H1 (cell line): ENCODE data around the gene CENPB. TPM values are rescaled to one million over a fixed set of nuclear protein-coding genes. Genes with fewer than 3 reads are reported as not detected.

Experiments
- CTCF ChIA-PET: fragments of 300-600 bp; sonication (Branson Sonifier 250); formaldehyde crosslinking; loops from one replicate; lab custom pipeline; 2021; ENCODE audit not compliant: partially characterized antibody; lab: Charles Lee
- POLR2A ChIA-PET: fragments of 300-600 bp; sonication (Branson Sonifier 250); formaldehyde crosslinking; loops from one replicate; lab custom pipeline; 2021; ENCODE audit warnings: inconsistent platforms; ENCODE audit not compliant: partially characterized antibody; lab: Charles Lee
- DNase-seq, 2 experiments: peaks; one replicate each; pipeline versions ENCODE4 v3.0.0 to v3.0.0-alpha.2; 2010 to 2022; ENCODE audit warnings: low spot score in 2 of 2, low read depth in 1 of 2, mixed read lengths in 1 of 2
- FAIRE-seq: peaks from 2 replicates; lab custom pipeline; 2011; peaks lifted over from hg19 to GRCh38; lab: Jason Lieb, UNC
- H2AFZ ChIP-seq: 2 replicates; pipeline ENCODE4 v1.8.1; 2012; ENCODE audit warnings: low read length, inconsistent platforms
- H2AK5ac ChIP-seq: 2 replicates; pipeline ENCODE4 v1.6.1; 2013; ENCODE audit warnings: low read depth, low read length
- H2BK120ac ChIP-seq: replicated peaks from 2 replicates; pipeline ENCODE3; 2013; ENCODE audit warnings: low read depth, low read length, inconsistent platforms
- H2BK12ac ChIP-seq: 2 replicates; pipeline ENCODE4 v1.6.1; 2013; ENCODE audit warnings: low read depth, low read length
- H2BK15ac ChIP-seq: 2 replicates; pipeline ENCODE4 v1.6.1; 2013; ENCODE audit warnings: low read length
- H2BK20ac ChIP-seq: 2 replicates; pipeline ENCODE4 v1.6.1; 2013; ENCODE audit warnings: low read length
- H2BK5ac ChIP-seq: 2 replicates; pipeline ENCODE4 v1.6.1; 2013; ENCODE audit warnings: low read depth, low read length
- H3K14ac ChIP-seq: 2 replicates; pipeline ENCODE4 v1.6.1; 2013; ENCODE audit warnings: inconsistent platforms; ENCODE audit not compliant: insufficient read length
- H3K18ac ChIP-seq: 2 replicates; pipeline ENCODE4 v1.6.1; 2013; ENCODE audit warnings: low read length; ENCODE audit errors: extremely low read depth
- H3K23ac ChIP-seq: 2 replicates; pipeline ENCODE4 v1.6.1; 2013; ENCODE audit warnings: inconsistent platforms; ENCODE audit not compliant: insufficient read length
- H3K23me2 ChIP-seq: 2 replicates; pipeline ENCODE4 v1.6.1; 2013; ENCODE audit warnings: low read depth, low read length
- H3K27ac ChIP-seq: 2 replicates; pipeline ENCODE4 v1.6.1; 2011; ENCODE audit warnings: low read depth, low read length, inconsistent platforms
- H3K27me3 ChIP-seq, 4 experiments: replicated peaks in 1 of 4; 1 replicate in 1 of 4; 2 replicates in 3 of 4; pipeline versions ENCODE4 v1.6.1 to v1.8.1; 2011 to 2013; ENCODE audit warnings: low read length in 3 of 4, mild to moderate bottlenecking in 3 of 4, inconsistent platforms in 2 of 4, mixed read lengths in 2 of 4, moderate library complexity in 1 of 4; ENCODE audit not compliant: control insufficient read depth in 3 of 4, insufficient read depth in 3 of 4; ENCODE audit errors: extremely low read depth in 1 of 4
- H3K36me3 ChIP-seq, 4 experiments: 2 replicates each; pipeline versions ENCODE4 v1.6.1 to v1.8.1; 2011 to 2013; ENCODE audit warnings: mild to moderate bottlenecking in 4 of 4, low read length in 3 of 4, moderate library complexity in 2 of 4, control low read depth in 1 of 4, inconsistent platforms in 1 of 4; ENCODE audit not compliant: insufficient read depth in 4 of 4, control insufficient read depth in 2 of 4
- H3K4ac ChIP-seq: replicated peaks from 2 replicates; pipeline ENCODE3; 2013; ENCODE audit warnings: low read length, low read depth, mixed read lengths, inconsistent platforms; ENCODE audit not compliant: insufficient read length
- H3K4me1 ChIP-seq, 4 experiments: replicated peaks in 1 of 4; 1 replicate in 1 of 4; 2 replicates in 3 of 4; pipeline versions ENCODE4 v1.6.1 to v1.8.1; 2011 to 2013; ENCODE audit warnings: low read length in 3 of 4, inconsistent platforms in 2 of 4, mixed read lengths in 1 of 4; ENCODE audit not compliant: insufficient read depth in 4 of 4, control insufficient read depth in 3 of 4
- H3K4me2 ChIP-seq, 2 experiments: 2 replicates each; pipeline versions ENCODE4 v1.6.1 to v1.8.1; 2011 to 2013; ENCODE audit warnings: low read depth in 2 of 2, low read length in 2 of 2, control low read depth in 1 of 2, inconsistent platforms in 1 of 2, mild to moderate bottlenecking in 1 of 2; ENCODE audit not compliant: insufficient read depth in 1 of 2
- H3K4me3 ChIP-seq, 4 experiments: fragments of 200-600, 300-600 bp in 1 of 4; sonication (generic), shearing (Covaris generic), sonication (Bioruptor Twin) in 1 of 4; 2 replicates each; pipeline versions ENCODE4 v1.5.1 to v1.8.1; 2011 to 2016; ENCODE audit warnings: low read length in 4 of 4, low read depth in 3 of 4, control low read depth in 2 of 4, inconsistent platforms in 2 of 4, mild to moderate bottlenecking in 2 of 4, mixed read lengths in 1 of 4, moderate library complexity in 1 of 4; ENCODE audit not compliant: insufficient read depth in 2 of 4; ENCODE audit errors: extremely low read depth in 1 of 4
- H3K56ac ChIP-seq: replicated peaks from 2 replicates; pipeline ENCODE3; 2013; ENCODE audit warnings: low read depth, mild to moderate bottlenecking, mixed read lengths, low read length, inconsistent platforms; ENCODE audit not compliant: insufficient read length
- H3K79me1 ChIP-seq: 2 replicates; pipeline ENCODE4 v1.6.1; 2013; ENCODE audit warnings: low read depth, low read length, control low read depth
- H3K79me2 ChIP-seq, 2 experiments: 2 replicates each; pipeline versions ENCODE4 v1.6.1 to v1.8.1; 2012 to 2013; ENCODE audit warnings: low read length in 2 of 2, mild to moderate bottlenecking in 2 of 2, inconsistent platforms in 1 of 2; ENCODE audit not compliant: insufficient read depth in 2 of 2, control insufficient read depth in 1 of 2
- H3K9ac ChIP-seq, 4 experiments: replicated peaks in 1 of 4; 1 replicate in 1 of 4; 2 replicates in 3 of 4; pipeline versions ENCODE4 v1.6.1 to v1.8.1; 2011 to 2013; ENCODE audit warnings: low read depth in 3 of 4, low read length in 3 of 4, control low read depth in 2 of 4, mild to moderate bottlenecking in 2 of 4, moderate library complexity in 2 of 4, inconsistent platforms in 1 of 4; ENCODE audit errors: extremely low read depth in 1 of 4
- H3K9me3 ChIP-seq, 2 experiments: 2 replicates each; pipeline versions ENCODE4 v1.6.1 to v1.8.1; 2012 to 2013; ENCODE audit warnings: mild to moderate bottlenecking in 2 of 2, moderate library complexity in 2 of 2, control low read depth in 1 of 2, inconsistent platforms in 1 of 2, low read depth in 1 of 2, low read length in 1 of 2, mixed read lengths in 1 of 2; ENCODE audit not compliant: insufficient read depth in 2 of 2
- H4K20me1 ChIP-seq, 2 experiments: replicated peaks in 1 of 2; 2 replicates each; pipeline versions ENCODE3 to v1.8.1; 2011 to 2013; ENCODE audit warnings: inconsistent platforms in 2 of 2, low read length in 2 of 2, mild to moderate bottlenecking in 1 of 2; ENCODE audit not compliant: insufficient read depth in 2 of 2, control insufficient read depth in 1 of 2
- H4K5ac ChIP-seq: 2 replicates; pipeline ENCODE4 v1.6.1; 2013; ENCODE audit warnings: low read length, low read depth, mixed read lengths, inconsistent platforms; ENCODE audit not compliant: insufficient read length
- H4K8ac ChIP-seq: 2 replicates; pipeline ENCODE4 v1.8.0; 2013; ENCODE audit warnings: mild to moderate bottlenecking, moderate library complexity, low read length, inconsistent platforms; ENCODE audit not compliant: insufficient read depth; ENCODE audit errors: extremely low read depth
- H4K91ac ChIP-seq: replicated peaks from 2 replicates; pipeline ENCODE3; 2013; ENCODE audit warnings: low read length, mixed read lengths, inconsistent platforms; ENCODE audit not compliant: insufficient read length
- TAF1 ChIP-seq: IDR thresholded peaks from 2 replicates; pipeline ENCODE4 v1.6.1; 2011; ENCODE audit warnings: mild to moderate bottlenecking, low read depth, low read length
- WGBS, 2 experiments: shearing (Covaris generic) in 1 of 2; methylation state at CpG; one replicate each; pipeline versions ENCODE4 v1.1.6 to v1.1.7; 2013 to 2015; ENCODE audit warnings: low lambda C conversion rate in 2 of 2, mixed read lengths in 2 of 2, inconsistent platforms in 1 of 2, low coverage in 1 of 2, missing lambda C conversion rate in 1 of 2; ENCODE audit not compliant: insufficient replicate concordance in 2 of 2, insufficient coverage in 1 of 2, insufficient read length in 1 of 2; ENCODE audit errors: extremely low coverage in 1 of 2, missing lambda C conversion rate in 1 of 2; 5-methylcytosine and 5-hydroxymethylcytosine counted together
- polyA plus RNA-seq, 7 experiments: library from polyadenylated mRNA; depleted of rRNA in 3 of 7; stranded (reverse) in 5 of 7; unstranded in 2 of 7; fragments of >200 nt in 5 of 7; fragments of 200-250 nt in 2 of 7; gene quantifications; 1 replicate in 5 of 7; 2 replicates in 1 of 7; 4 replicates in 1 of 7; pipeline versions ENCODE4 v1.2.1 to v1.2.3, GENCODE V29; 2011 to 2013; ENCODE audit warnings: missing spikeins in 2 of 7, mixed read lengths in 2 of 7
- total RNA-seq: library from RNA; stranded (reverse); fragmentation: NEBNext Ultra II Directional; extraction: Animal tissue kit (Norgen Biotek cat#: 25700); gene quantifications from 2 replicates; pipeline ENCODE4 v1.2.1, GENCODE V29; 2021
- TF ChIP-seq, protein P1 (sequence below), 3 experiments: IDR thresholded peaks; 1 replicate in 2 of 3; 2 replicates in 1 of 3; pipeline versions ENCODE4 v1.5.1 to v1.6.1; 2011; ENCODE audit warnings: low read length in 3 of 3, mild to moderate bottlenecking in 3 of 3, inconsistent platforms in 2 of 3, low read depth in 1 of 3, moderate library complexity in 1 of 3; ENCODE audit not compliant: insufficient read depth in 1 of 3; ENCODE audit errors: control extremely low read depth in 1 of 3

The CENPB gene
- total and polyA plus RNA-seq, 2 of the 8 experiments (the other 6 are each of a cell fraction or from before 2014, with no cell fraction given), result 17.7 to 51.6 TPM

DNA sequence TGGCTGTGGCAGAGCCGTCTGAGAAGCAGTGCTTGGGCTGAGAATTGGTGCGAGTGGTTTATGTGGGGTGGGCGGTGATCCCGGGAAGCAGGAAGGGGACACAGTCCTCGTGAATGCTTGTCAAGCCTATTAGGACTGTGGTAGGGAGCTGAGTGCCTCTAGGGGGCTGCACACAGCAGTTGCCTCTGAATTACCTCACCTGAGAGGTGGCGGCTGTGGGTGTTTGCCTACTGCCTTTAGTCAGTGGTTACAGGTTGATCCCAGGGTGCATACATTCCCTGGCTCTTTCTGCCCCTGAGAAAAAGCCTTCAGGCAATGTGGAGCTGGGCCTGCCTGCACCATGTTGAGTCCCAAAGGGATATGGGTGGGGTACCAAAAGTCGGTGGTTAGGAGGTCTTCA is 39.0 kb upstream of the CENPB start:
- no peak overlapping the region for H3K27ac ChIP-seq
- no peak overlapping the region for H3K18ac ChIP-seq
- H3K79me1 ChIP-seq, result no peaks in the 10 kb centered on the region
- H4K8ac ChIP-seq, result no peak overlapping the region
- CTCF ChIA-PET, result interaction anchor here (0.6 to 4.7 kb wide), 14 partner anchors 9 to 1583 kb away, joined by 3 to 35 read pairs (median 4); partner anchors contain the start of gene SPEF1
- no peak overlapping the region for H4K5ac ChIP-seq
- no peaks in the 10 kb centered on the region for H3K79me2 ChIP-seq
- H3K14ac ChIP-seq, result no peak overlapping the region
- no peak overlapping the region for H3K23ac ChIP-seq
- no peak overlapping the region for H2BK5ac ChIP-seq
- H3K4ac ChIP-seq, result no peak overlapping the region
- no peak overlapping the region for H3K56ac ChIP-seq
- no peak overlapping the region for H2AK5ac ChIP-seq
- no peak overlapping the region for H2BK20ac ChIP-seq
- no peaks in the 10 kb centered on the region for H3K9me3 ChIP-seq
- H2BK120ac ChIP-seq, result no peak overlapping the region
- H3K27me3 ChIP-seq, result no peaks in the 10 kb centered on the region
- peaks cover 0 to 3% (median 1%) of the 10 kb centered on the region in 4 experiments; a peak in 1 of 7 replicates for H3K4me1 ChIP-seq
- no peaks in the 10 kb centered on the region for H3K23me2 ChIP-seq
- no peak overlapping the region for H3K4me3 ChIP-seq
- 82% methylated on average over 7 of the region's 7 CpGs; no CpG with 5 or more reads in 1 of the 2 experiments for WGBS, 2 experiments
- TF ChIP-seq, protein P1, sequence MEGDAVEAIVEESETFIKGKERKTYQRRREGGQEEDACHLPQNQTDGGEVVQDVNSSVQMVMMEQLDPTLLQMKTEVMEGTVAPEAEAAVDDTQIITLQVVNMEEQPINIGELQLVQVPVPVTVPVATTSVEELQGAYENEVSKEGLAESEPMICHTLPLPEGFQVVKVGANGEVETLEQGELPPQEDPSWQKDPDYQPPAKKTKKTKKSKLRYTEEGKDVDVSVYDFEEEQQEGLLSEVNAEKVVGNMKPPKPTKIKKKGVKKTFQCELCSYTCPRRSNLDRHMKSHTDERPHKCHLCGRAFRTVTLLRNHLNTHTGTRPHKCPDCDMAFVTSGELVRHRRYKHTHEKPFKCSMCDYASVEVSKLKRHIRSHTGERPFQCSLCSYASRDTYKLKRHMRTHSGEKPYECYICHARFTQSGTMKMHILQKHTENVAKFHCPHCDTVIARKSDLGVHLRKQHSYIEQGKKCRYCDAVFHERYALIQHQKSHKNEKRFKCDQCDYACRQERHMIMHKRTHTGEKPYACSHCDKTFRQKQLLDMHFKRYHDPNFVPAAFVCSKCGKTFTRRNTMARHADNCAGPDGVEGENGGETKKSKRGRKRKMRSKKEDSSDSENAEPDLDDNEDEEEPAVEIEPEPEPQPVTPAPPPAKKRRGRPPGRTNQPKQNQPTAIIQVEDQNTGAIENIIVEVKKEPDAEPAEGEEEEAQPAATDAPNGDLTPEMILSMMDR (IDR thresholded peaks at IDR 0.05; ENCODE audit: control extremely low read depth in 1 of 3, insufficient read depth in 1 of 3, low read depth in 1 of 3, low read length in 3 of 3), result peak; percentile 32 to 50 (median 36); a peak in 3 of 4 replicates
- no peak for TF ChIP-seq TAF1
- no peak overlapping the region for H3K4me2 ChIP-seq
- no peak overlapping the region for H3K9ac ChIP-seq
- no peaks in the 10 kb centered on the region for H3K36me3 ChIP-seq
- POLR2A ChIA-PET, result interaction anchor here (0.5 to 2.8 kb wide), 7 partner anchors 12 to 81 kb away, joined by 3 to 10 read pairs (median 3); no protein-coding TSS in a partner anchor
- no peak overlapping the region for H2BK15ac ChIP-seq
- no peak overlapping the region for H2AFZ ChIP-seq
- DNase-seq, result no peak
- no peak overlapping the region for H2BK12ac ChIP-seq
- no peak for FAIRE-seq
- H4K20me1 ChIP-seq, result no peaks in the 10 kb centered on the region
- H4K91ac ChIP-seq, result no peak overlapping the region
